GM15510 (cell line): ENCODE measurements around the gene ATP5PB.

Experiments used
- POLR2A ChIP-seq: IDR thresholded peaks from 3 replicates; pipeline ENCODE4 v1.6.1; 2011; ENCODE audit warnings: borderline replicate concordance; ENCODE audit not compliant: insufficient read length; ENCODE audit errors: extremely low read depth

ATP5PB gene

GRCh38 chr1:111507411-111508201, 58.3 kb downstream of the ATP5PB start:
- TF ChIP-seq POLR2A = no peak

GRCh38 chr1:111509997-111510375, 60.7 kb downstream of the ATP5PB start:
- TF ChIP-seq POLR2A = no peak

- no peak for TF ChIP-seq POLR2A
Measured at GRCh38 chr1:111511370-111511769, 62.1 kb downstream of the ATP5PB start.
